H1 (cell line): ENCODE data around the gene GABRG3. TPM values are rescaled to one million over a fixed set of nuclear protein-coding genes. Genes with fewer than 3 reads are reported as not detected.

ENCODE experiments used
- GTF2F1 ChIP-seq: IDR thresholded peaks from 2 replicates; pipeline ENCODE4 v1.6.1; 2012; ENCODE audit warnings: low read depth, low read length, improper control_type of control experiment, borderline replicate concordance
- polyA plus RNA-seq, 7 experiments: library from polyadenylated mRNA; depleted of rRNA in 3 of 7; stranded (reverse) in 5 of 7; unstranded in 2 of 7; fragments of >200 nt in 5 of 7; fragments of 200-250 nt in 2 of 7; gene quantifications; 1 replicate in 5 of 7; 2 replicates in 1 of 7; 4 replicates in 1 of 7; pipeline versions ENCODE4 v1.2.1 to v1.2.3, GENCODE V29; 2011 to 2013; ENCODE audit warnings: missing spikeins in 2 of 7, mixed read lengths in 2 of 7
- total RNA-seq: library from RNA; stranded (reverse); fragmentation: NEBNext Ultra II Directional; extraction: Animal tissue kit (Norgen Biotek cat#: 25700); gene quantifications from 2 replicates; pipeline ENCODE4 v1.2.1, GENCODE V29; 2021
- TF ChIP-seq, protein P1 (sequence below), 3 experiments: IDR thresholded peaks; 1 replicate in 2 of 3; 2 replicates in 1 of 3; pipeline versions ENCODE4 v1.5.1 to v1.6.1; 2011; ENCODE audit warnings: low read length in 3 of 3, mild to moderate bottlenecking in 3 of 3, inconsistent platforms in 2 of 3, low read depth in 1 of 3, moderate library complexity in 1 of 3; ENCODE audit not compliant: insufficient read depth in 1 of 3; ENCODE audit errors: control extremely low read depth in 1 of 3

Gene GABRG3
- total and polyA plus RNA-seq, 2 of the 8 experiments (the other 6 are each of a cell fraction or from before 2014, with no cell fraction given) = 0.17 to 0.80 TPM

GRCh38 chr15:26926081-26926480 is 44.9 kb upstream of the GABRG3 start (continued):
- TF ChIP-seq, protein P1, sequence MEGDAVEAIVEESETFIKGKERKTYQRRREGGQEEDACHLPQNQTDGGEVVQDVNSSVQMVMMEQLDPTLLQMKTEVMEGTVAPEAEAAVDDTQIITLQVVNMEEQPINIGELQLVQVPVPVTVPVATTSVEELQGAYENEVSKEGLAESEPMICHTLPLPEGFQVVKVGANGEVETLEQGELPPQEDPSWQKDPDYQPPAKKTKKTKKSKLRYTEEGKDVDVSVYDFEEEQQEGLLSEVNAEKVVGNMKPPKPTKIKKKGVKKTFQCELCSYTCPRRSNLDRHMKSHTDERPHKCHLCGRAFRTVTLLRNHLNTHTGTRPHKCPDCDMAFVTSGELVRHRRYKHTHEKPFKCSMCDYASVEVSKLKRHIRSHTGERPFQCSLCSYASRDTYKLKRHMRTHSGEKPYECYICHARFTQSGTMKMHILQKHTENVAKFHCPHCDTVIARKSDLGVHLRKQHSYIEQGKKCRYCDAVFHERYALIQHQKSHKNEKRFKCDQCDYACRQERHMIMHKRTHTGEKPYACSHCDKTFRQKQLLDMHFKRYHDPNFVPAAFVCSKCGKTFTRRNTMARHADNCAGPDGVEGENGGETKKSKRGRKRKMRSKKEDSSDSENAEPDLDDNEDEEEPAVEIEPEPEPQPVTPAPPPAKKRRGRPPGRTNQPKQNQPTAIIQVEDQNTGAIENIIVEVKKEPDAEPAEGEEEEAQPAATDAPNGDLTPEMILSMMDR (IDR thresholded peaks at IDR 0.05; ENCODE audit: control extremely low read depth in 1 of 3, insufficient read depth in 1 of 3, low read depth in 1 of 3, low read length in 3 of 3) = no peak
- no peak for TF ChIP-seq GTF2F1
